ENCODE data around the gene PRSS27. TPM values are rescaled to one million over a fixed set of nuclear protein-coding genes. Genes with fewer than 3 reads are reported as not detected.

PRSS27 gene
- total RNA-seq, 1 experiment from 2014 or later = 14.8 TPM

DNA sequence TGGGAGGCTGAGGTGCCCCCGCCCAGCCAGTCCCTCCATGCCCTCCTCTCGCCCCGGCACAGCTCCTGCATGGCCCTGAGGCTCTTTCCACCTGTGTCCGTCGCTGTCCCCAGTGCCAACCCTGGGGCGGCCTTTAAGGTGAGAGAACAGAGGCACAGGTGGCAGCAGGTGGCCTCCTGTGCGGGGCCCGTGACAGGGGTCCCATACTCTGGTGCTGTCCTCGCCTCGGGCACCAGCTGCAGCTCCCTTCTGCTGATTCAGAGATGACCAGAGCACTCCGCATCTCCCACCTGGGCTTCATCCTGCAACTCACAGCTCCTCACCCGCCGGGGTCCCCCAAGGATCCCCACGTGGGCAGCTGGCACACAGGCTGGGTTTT lies 8.0 kb downstream of the PRSS27 start:
- H3K4me1 ChIP-seq (replicated peaks; ENCODE audit: insufficient read depth) = no peaks in the 10 kb centered on the region
- POLR2A ChIA-PET (ENCODE audit: unreplicated experiment) = no interaction called here
- intact Hi-C loops (cut with micrococcal nuclease; ENCODE audit: unreplicated experiment) = no loop called here
- no peak overlapping the region for H3K27ac ChIP-seq
- H3F3A ChIP-seq (ENCODE audit: insufficient read depth, low read depth) = no peaks in the 10 kb centered on the region; the same call in 1 of the 2 replicates
- BruUV-seq (replicated peaks) = no TSS peak
- H3K4me3 ChIP-seq = no peak overlapping the region
- no peak overlapping the region for H3K4me2 ChIP-seq
- no peaks in the 10 kb centered on the region for H3K9me3 ChIP-seq (ENCODE audit: insufficient read depth, low read depth)
- no peak for TF ChIP-seq CTCF (conservative IDR thresholded peaks at IDR 0.05)
- no peak for TF ChIP-seq EZH2 (IDR thresholded peaks at IDR 0.05; ENCODE audit: low read depth)
- H4K20me1 ChIP-seq (ENCODE audit: insufficient read depth) = no peaks in the 10 kb centered on the region
- H3K36me3 ChIP-seq (ENCODE audit: low read depth) = no peaks in the 10 kb centered on the region
- no peaks in the 10 kb centered on the region for H3K27me3 ChIP-seq (ENCODE audit: insufficient read depth, low read depth)
- no peak for DNase-seq
- no peaks in the 10 kb centered on the region for H3K9me2 ChIP-seq (ENCODE audit: insufficient read depth)
- H3K79me2 ChIP-seq (ENCODE audit: low read depth) = no peaks in the 10 kb centered on the region
- CTCF ChIA-PET = no interaction called here
- no peak overlapping the region for H2AFZ ChIP-seq

GRCh38 chr16:2711370-2712062 lies 8.5 kb downstream of the PRSS27 start:
- no peaks in the 10 kb centered on the region for H3K4me1 ChIP-seq (replicated peaks; ENCODE audit: insufficient read depth)
- no peaks in the 10 kb centered on the region for H3K27me3 ChIP-seq (ENCODE audit: insufficient read depth, low read depth)
- no peak overlapping the region for H3K4me3 ChIP-seq
- no peaks in the 10 kb centered on the region for H3K79me2 ChIP-seq (ENCODE audit: low read depth)
- H3K4me2 ChIP-seq = no peak overlapping the region
- BruUV-seq (replicated peaks) = no TSS peak
- intact Hi-C loops (cut with micrococcal nuclease; ENCODE audit: unreplicated experiment) = no loop called here
- ChIA-PET POLR2A (ENCODE audit: unreplicated experiment) (no interaction called here), CTCF (no interaction called here)
- H2AFZ ChIP-seq = no peak overlapping the region
- no peaks in the 10 kb centered on the region for H3K36me3 ChIP-seq (ENCODE audit: low read depth)
- H4K20me1 ChIP-seq (ENCODE audit: insufficient read depth) = no peaks in the 10 kb centered on the region
- H3K9me3 ChIP-seq (ENCODE audit: insufficient read depth, low read depth) = no peaks in the 10 kb centered on the region
- no peaks in the 10 kb centered on the region; the same call in 1 of the 2 replicates for H3F3A ChIP-seq (ENCODE audit: insufficient read depth, low read depth)
- no peaks in the 10 kb centered on the region for H3K9me2 ChIP-seq (ENCODE audit: insufficient read depth)
- no peak overlapping the region for H3K27ac ChIP-seq
- no peak for DNase-seq
- TF ChIP-seq CTCF (conservative IDR thresholded peaks at IDR 0.05) (no peak), EZH2 (IDR thresholded peaks at IDR 0.05; ENCODE audit: low read depth) (no peak)

DNA sequence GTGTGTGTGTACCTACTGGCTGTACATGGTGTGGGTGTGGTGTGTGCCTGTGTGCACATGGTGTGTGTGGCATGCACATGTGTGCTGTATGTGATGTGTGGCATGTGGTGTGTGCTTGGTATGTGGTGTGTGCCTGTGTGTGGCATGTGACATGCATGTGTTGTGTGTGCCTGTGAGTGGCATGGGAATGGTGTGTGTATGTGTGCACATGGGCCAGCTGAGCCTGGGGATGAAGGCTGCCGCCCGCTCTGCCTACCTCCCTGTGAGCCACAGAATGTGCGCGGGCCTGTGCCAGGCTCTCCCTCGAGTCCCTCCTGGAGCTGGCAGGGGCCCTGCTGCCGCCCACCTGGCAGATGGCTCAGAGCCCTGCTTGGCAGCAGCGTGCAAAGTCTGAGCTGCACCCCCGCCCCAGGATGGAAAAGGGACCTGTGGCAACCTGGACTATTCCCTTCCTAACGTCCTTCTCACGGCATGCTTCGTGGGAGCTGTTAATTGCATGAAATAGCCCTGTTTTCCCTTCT lies 9.3 kb downstream of the PRSS27 start:
- intact Hi-C loops (cut with micrococcal nuclease; ENCODE audit: unreplicated experiment) = no loop called here
- H3K27ac ChIP-seq = no peak overlapping the region
- BruUV-seq (replicated peaks) = no TSS peak
- TF ChIP-seq EZH2 (IDR thresholded peaks at IDR 0.05; ENCODE audit: low read depth) = no peak
- no peak for TF ChIP-seq CTCF (conservative IDR thresholded peaks at IDR 0.05)
- no peaks in the 10 kb centered on the region for H3K9me2 ChIP-seq (ENCODE audit: insufficient read depth)
- H4K20me1 ChIP-seq (ENCODE audit: insufficient read depth) = no peaks in the 10 kb centered on the region
- DNase-seq = no peak
- H3K79me2 ChIP-seq (ENCODE audit: low read depth) = no peaks in the 10 kb centered on the region
- H3F3A ChIP-seq (ENCODE audit: insufficient read depth, low read depth) = no peaks in the 10 kb centered on the region; the same call in 1 of the 2 replicates
- POLR2A ChIA-PET (ENCODE audit: unreplicated experiment) = no interaction called here
- H2AFZ ChIP-seq = no peak overlapping the region
- H3K9me3 ChIP-seq (ENCODE audit: insufficient read depth, low read depth) = no peaks in the 10 kb centered on the region
- H3K27me3 ChIP-seq (ENCODE audit: insufficient read depth, low read depth) = no peaks in the 10 kb centered on the region
- H3K36me3 ChIP-seq (ENCODE audit: low read depth) = no peaks in the 10 kb centered on the region
- no peak overlapping the region for H3K4me3 ChIP-seq
- H3K4me2 ChIP-seq = no peak overlapping the region
- CTCF ChIA-PET = no interaction called here
- H3K4me1 ChIP-seq (replicated peaks; ENCODE audit: insufficient read depth) = no peaks in the 10 kb centered on the region

All from PC-9 (cell line).